Thyroid gland (tissue), 4 donors: ENCODE measurements around the gene CAGE1.

ENCODE experiments used
- CTCF ChIP-seq, 6 experiments: fragments of 200-600 bp in 3 of 6; fragments of 450-650 bp in 3 of 6; sonication (generic) in 3 of 6; IDR thresholded peaks; one replicate each; pipeline ENCODE4 v1.5.1; 2016 to 2019; ENCODE audit warnings: antibody characterized with exemption in 6 of 6, mild to moderate bottlenecking in 2 of 6, inconsistent platforms in 1 of 6, moderate library complexity in 1 of 6
- POLR2A ChIP-seq, 2 donors: fragments of 450-650 bp; IDR thresholded peaks; one replicate each; pipeline ENCODE4 v1.6.1; 2017; ENCODE audit warnings: antibody characterized with exemption in 2 of 2, mild to moderate bottlenecking in 2 of 2, moderate library complexity in 1 of 2

- TF ChIP-seq CTCF (IDR thresholded peaks at IDR 0.05) (no peak), POLR2A (IDR thresholded peaks at IDR 0.05) (no peak)
Observed at GRCh38 chr6:7404546-7404945, 15.0 kb upstream of the CAGE1 start.
